ENCODE results near the gene GAPVD1. TPM values are rescaled to one million over a fixed set of nuclear protein-coding genes. Genes with fewer than 3 reads are reported as not detected.

Gene GAPVD1
- total RNA-seq, 1 donor from 2014 or later: 49.5 TPM

GRCh38 chr9:125375820-125376219, 114.2 kb downstream of the GAPVD1 start:
- no peak for TF ChIP-seq CTCF (IDR thresholded peaks at IDR 0.05; ENCODE audit: unreplicated experiment)
- Mint-ChIP-seq H3K4me3 (ENCODE audit: low read depth) (no peak overlapping the region), H3K27me3 (peaks cover 18% of the 10 kb centered on the region), H3K4me1 (ENCODE audit: low read depth) (peaks cover 2% of the 10 kb centered on the region), H3K27ac (no peak overlapping the region), H3K9me3 (ENCODE audit: low read depth) (no peaks in the 10 kb centered on the region), H3K36me3 (ENCODE audit: insufficient read depth) (no peaks in the 10 kb centered on the region)
- no peak for DNase-seq (ENCODE audit: low spot score, unreplicated experiment)

GRCh38 chr9:125376261-125377226, 114.9 kb downstream of the GAPVD1 start:
- Mint-ChIP-seq H3K27ac (no peak overlapping the region), H3K27me3 (peaks cover 18% of the 10 kb centered on the region), H3K4me3 (ENCODE audit: low read depth) (no peak overlapping the region), H3K36me3 (ENCODE audit: insufficient read depth) (no peaks in the 10 kb centered on the region), H3K4me1 (ENCODE audit: low read depth) (peaks cover 2% of the 10 kb centered on the region), H3K9me3 (ENCODE audit: low read depth) (no peaks in the 10 kb centered on the region)
- DNase-seq (ENCODE audit: low spot score, unreplicated experiment): no peak
- no peak for TF ChIP-seq CTCF (IDR thresholded peaks at IDR 0.05; ENCODE audit: unreplicated experiment)

- DNase-seq (ENCODE audit: low spot score, unreplicated experiment): no peak
- H3K4me1 Mint-ChIP-seq (ENCODE audit: low read depth): peaks cover 2% of the 10 kb centered on the region
- H3K4me3 Mint-ChIP-seq (ENCODE audit: low read depth): no peak overlapping the region
- H3K27me3 Mint-ChIP-seq: peaks cover 18% of the 10 kb centered on the region
- no peaks in the 10 kb centered on the region for H3K9me3 Mint-ChIP-seq (ENCODE audit: low read depth)
- H3K27ac Mint-ChIP-seq: no peak overlapping the region
- no peaks in the 10 kb centered on the region for H3K36me3 Mint-ChIP-seq (ENCODE audit: insufficient read depth)
- no peak for TF ChIP-seq CTCF (IDR thresholded peaks at IDR 0.05; ENCODE audit: unreplicated experiment)
These were observed 116.1 kb downstream of the GAPVD1 start for GRCh38 chr9:125377584-125378250.

GRCh38 chr9:125378778-125379177, 117.2 kb downstream of the GAPVD1 start:
- H3K4me1 Mint-ChIP-seq (ENCODE audit: low read depth): peaks cover 2% of the 10 kb centered on the region
- H3K9me3 Mint-ChIP-seq (ENCODE audit: low read depth): no peaks in the 10 kb centered on the region
- H3K27ac Mint-ChIP-seq: no peak overlapping the region
- no peak for TF ChIP-seq CTCF (IDR thresholded peaks at IDR 0.05; ENCODE audit: unreplicated experiment)
- H3K27me3 Mint-ChIP-seq: peaks cover 17% of the 10 kb centered on the region
- H3K4me3 Mint-ChIP-seq (ENCODE audit: low read depth): no peak overlapping the region
- DNase-seq (ENCODE audit: low spot score, unreplicated experiment): no peak
- H3K36me3 Mint-ChIP-seq (ENCODE audit: insufficient read depth): no peaks in the 10 kb centered on the region

GRCh38 chr9:125379208-125379607, 117.6 kb downstream of the GAPVD1 start:
- Mint-ChIP-seq H3K4me1 (ENCODE audit: low read depth) (peaks cover 2% of the 10 kb centered on the region), H3K9me3 (ENCODE audit: low read depth) (no peaks in the 10 kb centered on the region), H3K27me3 (peaks cover 12% of the 10 kb centered on the region), H3K36me3 (ENCODE audit: insufficient read depth) (no peaks in the 10 kb centered on the region), H3K4me3 (ENCODE audit: low read depth) (no peak overlapping the region), H3K27ac (no peak overlapping the region)
- no peak for DNase-seq (ENCODE audit: low spot score, unreplicated experiment)
- no peak for TF ChIP-seq CTCF (IDR thresholded peaks at IDR 0.05; ENCODE audit: unreplicated experiment)
